ENCODE data around the gene KLK5. TPM values are rescaled to one million over a fixed set of nuclear protein-coding genes. Genes with fewer than 3 reads are reported as not detected.
"Not testable (repeated sequence)": the region's sequence is repeated elsewhere in the genome, so short reads cannot be mapped to it uniquely, and the experiment has no call there.

Gene KLK5
- total RNA-seq (not detected), polyA plus RNA-seq (not detected)
- long read RNA-seq, donor 1 = 0 reads
- long read RNA-seq, donor 2 = 0 reads
- long read RNA-seq, donor 3, partial matches to known transcripts = 0 of 1 reads
- long read RNA-seq, donor 3, other reads (novel, unspliced or antisense) = 0 of 1 reads
- long read RNA-seq, donor 4 = 0 reads

- Histone ChIP-seq H3K27ac (ENCODE audit: low read length) (no peak within 1 kb of the TSS), H3K4me1 (ENCODE audit: control insufficient read depth, insufficient read depth, low read length) (no peaks in the 10 kb centered on the region), H3K9me3 (ENCODE audit: control insufficient read depth, low read length) (no peaks in the 10 kb centered on the region), H3K4me3 (ENCODE audit: low read length) (no peak within 1 kb of the TSS), H3K27me3 (ENCODE audit: control insufficient read depth, insufficient read depth) (no peaks in the 10 kb centered on the region)
- ATAC-seq (no peak), DNase-seq (no peak)
- intact Hi-C loops (cut with DNase I) = no loop called here
- WGBS = 8% methylated on average over 7 of the region's 7 CpGs
Observed at GRCh38 chr19:50952910-50953309, at the start of gene KLK5. KLK5 (minus strand) TSS chr19:50953038; CDS start chr19:50952657, 381 bp downstream.

GRCh38 chr19:51002089-51002532 is 49.3 kb upstream of the KLK5 start:
- intact Hi-C loops (cut with DNase I) = no loop called here
- Histone ChIP-seq H3K27me3 (ENCODE audit: control insufficient read depth, insufficient read depth) (no peaks in the 10 kb centered on the region), H3K4me3 (ENCODE audit: low read length) (no peak overlapping the region), H3K4me1 (ENCODE audit: control insufficient read depth, insufficient read depth, low read length) (no peaks in the 10 kb centered on the region), H3K9me3 (ENCODE audit: control insufficient read depth, low read length) (no peaks in the 10 kb centered on the region), H3K27ac (ENCODE audit: low read length) (no peak overlapping the region)
- WGBS = 56% methylated on average over 12 of the region's 12 CpGs
- DNase-seq (no peak), ATAC-seq (no peak)

- Histone ChIP-seq H3K27me3 (ENCODE audit: control insufficient read depth, insufficient read depth) (no peaks in the 10 kb centered on the region), H3K27ac (ENCODE audit: low read length) (no peak within 1 kb of the TSS), H3K9me3 (ENCODE audit: control insufficient read depth, low read length) (no peaks in the 10 kb centered on the region), H3K4me1 (ENCODE audit: control insufficient read depth, insufficient read depth, low read length) (no peaks in the 10 kb centered on the region), H3K4me3 (ENCODE audit: low read length) (no peak within 1 kb of the TSS)
- DNase-seq (no peak), ATAC-seq (no peak)
- 20% methylated on average over 7 of the region's 7 CpGs for WGBS
- intact Hi-C loops (cut with DNase I) = no loop called here
Observed at GRCh38 chr19:51001515-51001914, 48.7 kb upstream of the KLK5 start, which contains the start of gene KLK8. KLK8 (minus strand) TSS chr19:51001604; CDS start chr19:51001167, 437 bp downstream.

- no peak for DNase-seq
- intact Hi-C loops (cut with DNase I) = no loop called here
- Histone ChIP-seq H3K4me1 (ENCODE audit: control insufficient read depth, insufficient read depth, low read length) (no peaks in the 10 kb centered on the region), H3K27me3 (ENCODE audit: control insufficient read depth, insufficient read depth) (no peaks in the 10 kb centered on the region), H3K9me3 (ENCODE audit: control insufficient read depth, low read length) (no peaks in the 10 kb centered on the region), H3K4me3 (ENCODE audit: low read length) (no peak overlapping the region), H3K27ac (ENCODE audit: low read length) (no peak overlapping the region)
- 37% methylated on average over 16 of the region's 16 CpGs for WGBS
- no peak for ATAC-seq
Observed at GRCh38 chr19:51000981-51001380, 48.1 kb upstream of the KLK5 start.

GRCh38 chr19:51000426-51000825 is 47.6 kb upstream of the KLK5 start:
- ATAC-seq = no peak
- WGBS = 83% methylated on average over 10 of the region's 10 CpGs
- Histone ChIP-seq H3K27me3 (ENCODE audit: control insufficient read depth, insufficient read depth) (no peaks in the 10 kb centered on the region), H3K4me1 (ENCODE audit: control insufficient read depth, insufficient read depth, low read length) (no peaks in the 10 kb centered on the region), H3K9me3 (ENCODE audit: control insufficient read depth, low read length) (no peaks in the 10 kb centered on the region), H3K27ac (ENCODE audit: low read length) (no peak overlapping the region), H3K4me3 (ENCODE audit: low read length) (no peak overlapping the region)
- DNase-seq = no peak
- intact Hi-C loops (cut with DNase I) = no loop called here

GRCh38 chr19:50998686-50999085 is 45.8 kb upstream of the KLK5 start:
- Histone ChIP-seq H3K9me3 (ENCODE audit: control insufficient read depth, low read length) (no peaks in the 10 kb centered on the region), H3K27ac (ENCODE audit: low read length) (no peak overlapping the region), H3K27me3 (ENCODE audit: control insufficient read depth, insufficient read depth) (no peaks in the 10 kb centered on the region), H3K4me1 (ENCODE audit: control insufficient read depth, insufficient read depth, low read length) (no peaks in the 10 kb centered on the region), H3K4me3 (ENCODE audit: low read length) (no peak overlapping the region)
- WGBS = 75% methylated on average over 4 of the region's 4 CpGs
- DNase-seq (no peak), ATAC-seq (no peak)
- intact Hi-C loops (cut with DNase I) = no loop called here

GRCh38 chr19:50998061-50998460 is 45.2 kb upstream of the KLK5 start:
- H3K27ac ChIP-seq (ENCODE audit: low read length) = no peak overlapping the region
- no peaks in the 10 kb centered on the region for H3K4me1 ChIP-seq (ENCODE audit: control insufficient read depth, insufficient read depth, low read length)
- no peaks in the 10 kb centered on the region for H3K9me3 ChIP-seq (ENCODE audit: control insufficient read depth, low read length)
- no peak for DNase-seq
- no peak overlapping the region for H3K4me3 ChIP-seq (ENCODE audit: low read length)
- 65% methylated on average over 5 of the region's 5 CpGs for WGBS
- H3K27me3 ChIP-seq (ENCODE audit: control insufficient read depth, insufficient read depth) = no peaks in the 10 kb centered on the region
- intact Hi-C loops (cut with DNase I) = no loop called here
- ATAC-seq = no peak

GRCh38 chr19:50994129-50994528 is 41.3 kb upstream of the KLK5 start:
- no peak overlapping the region for H3K27ac ChIP-seq (ENCODE audit: low read length)
- H3K27me3 ChIP-seq (ENCODE audit: control insufficient read depth, insufficient read depth) = no peaks in the 10 kb centered on the region
- no peak for DNase-seq
- intact Hi-C loops (cut with DNase I) = no loop called here
- 74% methylated on average over 2 of the region's 2 CpGs for WGBS
- H3K4me3 ChIP-seq (ENCODE audit: low read length) = no peak overlapping the region
- ATAC-seq = no peak
- H3K9me3 ChIP-seq (ENCODE audit: control insufficient read depth, low read length) = no peaks in the 10 kb centered on the region
- no peaks in the 10 kb centered on the region for H3K4me1 ChIP-seq (ENCODE audit: control insufficient read depth, insufficient read depth, low read length)

- Histone ChIP-seq H3K27ac (ENCODE audit: low read length) (no peak overlapping the region), H3K27me3 (ENCODE audit: control insufficient read depth, insufficient read depth) (no peaks in the 10 kb centered on the region), H3K4me1 (ENCODE audit: control insufficient read depth, insufficient read depth, low read length) (no peaks in the 10 kb centered on the region), H3K4me3 (ENCODE audit: low read length) (no peak overlapping the region), H3K9me3 (ENCODE audit: control insufficient read depth, low read length) (no peaks in the 10 kb centered on the region)
- no peak for ATAC-seq
- DNase-seq = no peak
- intact Hi-C loops (cut with DNase I) = no loop called here
- WGBS = 72% methylated on average over 2 of the region's 2 CpGs
Observed at GRCh38 chr19:50992666-50993035, 39.8 kb upstream of the KLK5 start.

GRCh38 chr19:50984416-50984815 is 31.6 kb upstream of the KLK5 start:
- H3K9me3 ChIP-seq (ENCODE audit: control insufficient read depth, low read length); H3K4me3 ChIP-seq (ENCODE audit: low read length); ATAC-seq; H3K27me3 ChIP-seq (ENCODE audit: control insufficient read depth, insufficient read depth); H3K4me1 ChIP-seq (ENCODE audit: control insufficient read depth, insufficient read depth, low read length); DNase-seq; intact Hi-C loops (cut with DNase I); H3K27ac ChIP-seq (ENCODE audit: low read length): not testable (repeated sequence)
- WGBS = 82% methylated on average over 14 of the region's 14 CpGs

- Histone ChIP-seq H3K9me3 (ENCODE audit: control insufficient read depth, low read length) (no peaks in the 10 kb centered on the region), H3K4me3 (ENCODE audit: low read length) (no peak within 1 kb of the TSS), H3K4me1 (ENCODE audit: control insufficient read depth, insufficient read depth, low read length) (no peaks in the 10 kb centered on the region), H3K27me3 (ENCODE audit: control insufficient read depth, insufficient read depth) (peaks cover 2% of the 10 kb centered on the region), H3K27ac (ENCODE audit: low read length) (no peak within 1 kb of the TSS)
- no peak for DNase-seq
- intact Hi-C loops (cut with DNase I) = no loop called here
- no peak for ATAC-seq
- WGBS = 20% methylated on average over 28 of the region's 28 CpGs
Observed at GRCh38 chr19:50983625-50984292, 30.9 kb upstream of the KLK5 start, which contains the start of gene KLK7. KLK7 (minus strand) TSS chr19:50983917; CDS start chr19:50982399, 1,518 bp downstream.

All from right cardiac atrium (tissue), 5 donors.